ENCODE data around the gene ACTN1.

DNA sequence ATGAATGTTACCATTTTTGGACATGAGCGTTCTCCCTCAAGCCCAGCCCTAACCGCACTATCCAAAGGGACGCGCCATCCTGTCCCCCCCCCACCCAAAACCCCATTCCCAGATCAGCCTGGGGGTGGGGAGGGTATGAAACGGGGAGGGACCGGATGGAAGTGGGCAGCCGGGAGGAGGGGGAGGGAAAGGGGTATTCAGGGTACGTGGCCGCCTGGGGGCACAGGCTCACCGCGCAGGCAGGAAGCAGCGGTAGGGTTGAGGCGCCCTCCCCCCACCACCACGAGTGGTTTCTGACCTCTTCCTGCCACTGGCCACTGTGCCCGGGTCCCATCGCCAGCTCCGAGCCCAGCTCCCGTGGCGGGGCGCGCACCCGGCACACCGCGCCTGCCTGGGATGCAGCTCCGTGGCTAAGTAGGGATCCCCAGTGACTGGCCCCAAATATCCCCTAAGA lies 1.4 kb downstream of the ACTN1 start:
- TF ChIP-seq TARDBP (IDR thresholded peaks at IDR 0.05; ENCODE audit: borderline replicate concordance) (no peak), HDGF (IDR thresholded peaks at IDR 0.05) (no peak), CHD2 (IDR thresholded peaks at IDR 0.05; ENCODE audit: borderline replicate concordance, low read depth, low read length) (peak; percentile 48; the same call in 1 of the 2 replicates), PML (IDR thresholded peaks at IDR 0.05; ENCODE audit: low read length) (no peak), TAF1 (IDR thresholded peaks at IDR 0.05; ENCODE audit: borderline replicate concordance, low read depth, low read length) (no peak), ZNF207 (IDR thresholded peaks at IDR 0.05; ENCODE audit: borderline replicate concordance) (no peak), SUZ12 (IDR thresholded peaks at IDR 0.05; ENCODE audit: unreplicated experiment) (no peak), NFYB (IDR thresholded peaks at IDR 0.05; ENCODE audit: insufficient read depth, low read depth, low read length) (no peak), POLR2A (IDR thresholded peaks at IDR 0.05; ENCODE audit: low read depth, low read length) (0 out of 2 replicates have a peak, but pooled peaks have one; percentile 23), NBN (IDR thresholded peaks at IDR 0.05) (no peak)
- TF ChIP-seq, protein P1, sequence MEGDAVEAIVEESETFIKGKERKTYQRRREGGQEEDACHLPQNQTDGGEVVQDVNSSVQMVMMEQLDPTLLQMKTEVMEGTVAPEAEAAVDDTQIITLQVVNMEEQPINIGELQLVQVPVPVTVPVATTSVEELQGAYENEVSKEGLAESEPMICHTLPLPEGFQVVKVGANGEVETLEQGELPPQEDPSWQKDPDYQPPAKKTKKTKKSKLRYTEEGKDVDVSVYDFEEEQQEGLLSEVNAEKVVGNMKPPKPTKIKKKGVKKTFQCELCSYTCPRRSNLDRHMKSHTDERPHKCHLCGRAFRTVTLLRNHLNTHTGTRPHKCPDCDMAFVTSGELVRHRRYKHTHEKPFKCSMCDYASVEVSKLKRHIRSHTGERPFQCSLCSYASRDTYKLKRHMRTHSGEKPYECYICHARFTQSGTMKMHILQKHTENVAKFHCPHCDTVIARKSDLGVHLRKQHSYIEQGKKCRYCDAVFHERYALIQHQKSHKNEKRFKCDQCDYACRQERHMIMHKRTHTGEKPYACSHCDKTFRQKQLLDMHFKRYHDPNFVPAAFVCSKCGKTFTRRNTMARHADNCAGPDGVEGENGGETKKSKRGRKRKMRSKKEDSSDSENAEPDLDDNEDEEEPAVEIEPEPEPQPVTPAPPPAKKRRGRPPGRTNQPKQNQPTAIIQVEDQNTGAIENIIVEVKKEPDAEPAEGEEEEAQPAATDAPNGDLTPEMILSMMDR (IDR thresholded peaks at IDR 0.05 in 2 of 3, conservative IDR thresholded peaks at IDR 0.05 in 1 of 3; ENCODE audit: control insufficient read depth in 2 of 3, extremely low read depth in 1 of 3, insufficient read depth in 1 of 3, low read depth in 3 of 3, low read length in 3 of 3): peak in 1 of 3 experiments; percentile 21; a peak in 2 of 6 replicates
- TF ChIP-seq, protein P2, sequence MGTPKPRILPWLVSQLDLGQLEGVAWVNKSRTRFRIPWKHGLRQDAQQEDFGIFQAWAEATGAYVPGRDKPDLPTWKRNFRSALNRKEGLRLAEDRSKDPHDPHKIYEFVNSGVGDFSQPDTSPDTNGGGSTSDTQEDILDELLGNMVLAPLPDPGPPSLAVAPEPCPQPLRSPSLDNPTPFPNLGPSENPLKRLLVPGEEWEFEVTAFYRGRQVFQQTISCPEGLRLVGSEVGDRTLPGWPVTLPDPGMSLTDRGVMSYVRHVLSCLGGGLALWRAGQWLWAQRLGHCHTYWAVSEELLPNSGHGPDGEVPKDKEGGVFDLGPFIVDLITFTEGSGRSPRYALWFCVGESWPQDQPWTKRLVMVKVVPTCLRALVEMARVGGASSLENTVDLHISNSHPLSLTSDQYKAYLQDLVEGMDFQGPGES (IDR thresholded peaks at IDR 0.05): no peak
- TF ChIP-seq, protein P3, sequence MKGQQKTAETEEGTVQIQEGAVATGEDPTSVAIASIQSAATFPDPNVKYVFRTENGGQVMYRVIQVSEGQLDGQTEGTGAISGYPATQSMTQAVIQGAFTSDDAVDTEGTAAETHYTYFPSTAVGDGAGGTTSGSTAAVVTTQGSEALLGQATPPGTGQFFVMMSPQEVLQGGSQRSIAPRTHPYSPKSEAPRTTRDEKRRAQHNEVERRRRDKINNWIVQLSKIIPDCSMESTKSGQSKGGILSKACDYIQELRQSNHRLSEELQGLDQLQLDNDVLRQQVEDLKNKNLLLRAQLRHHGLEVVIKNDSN (IDR thresholded peaks at IDR 0.05; ENCODE audit: borderline replicate concordance, extremely low read length, insufficient read depth, low read depth, low read length): no peak

Data from GM12878 (cell line).